NCI-H69 (cell line): ENCODE measurements around the gene TMEM100.
A peak's percentile ranks its signal among the peaks of the same experiment; 100 is the strongest.

Source experiments
- DNase-seq: peaks from one replicate; lab custom pipeline; 2025; lab: John Stamatoyannopoulos, UW

TMEM100 gene, protein sequence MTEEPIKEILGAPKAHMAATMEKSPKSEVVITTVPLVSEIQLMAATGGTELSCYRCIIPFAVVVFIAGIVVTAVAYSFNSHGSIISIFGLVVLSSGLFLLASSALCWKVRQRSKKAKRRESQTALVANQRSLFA

DNA sequence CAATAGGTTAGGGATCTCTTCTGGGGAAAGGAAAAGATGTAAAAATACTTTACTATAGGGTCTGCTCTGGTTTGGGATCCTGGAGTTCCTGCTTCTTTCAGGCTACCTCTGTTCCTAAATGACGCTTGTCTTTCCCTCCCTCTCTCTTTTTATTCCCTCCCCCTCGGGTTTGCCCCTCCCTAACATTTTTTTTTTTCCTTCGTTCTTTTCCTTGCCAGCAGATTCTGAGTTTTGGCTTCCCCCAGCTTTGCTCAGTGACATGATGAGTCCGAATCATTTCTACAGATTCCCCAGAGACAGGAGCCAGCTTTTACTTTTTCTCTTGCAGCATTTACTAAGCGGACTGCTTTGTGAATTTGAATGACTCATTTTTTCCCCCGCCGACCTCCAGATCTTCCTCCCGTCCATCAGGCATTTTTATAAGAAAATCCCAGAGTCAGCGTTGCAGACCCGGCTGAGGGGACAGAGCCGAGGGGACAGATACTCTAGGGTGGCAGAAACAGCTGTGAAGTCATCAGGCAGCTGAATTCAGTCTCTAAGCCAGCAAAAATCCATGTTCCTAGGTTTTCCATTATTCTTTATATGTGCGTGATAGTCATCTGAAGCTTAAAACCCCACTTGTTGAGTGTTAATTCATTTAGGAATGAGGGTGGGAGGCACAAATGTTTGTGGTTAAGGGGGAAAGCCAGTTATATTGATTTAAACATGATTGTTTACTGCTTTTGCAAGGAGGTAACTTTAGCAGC is at the start of gene TMEM100:
Gene TMEM100, minus strand, starts transcription at position 123 of the 746 bp plus-strand sequence. CDS start 1,794 bp downstream, outside the sequence.
- peak; percentile 59 for DNase-seq

DNA sequence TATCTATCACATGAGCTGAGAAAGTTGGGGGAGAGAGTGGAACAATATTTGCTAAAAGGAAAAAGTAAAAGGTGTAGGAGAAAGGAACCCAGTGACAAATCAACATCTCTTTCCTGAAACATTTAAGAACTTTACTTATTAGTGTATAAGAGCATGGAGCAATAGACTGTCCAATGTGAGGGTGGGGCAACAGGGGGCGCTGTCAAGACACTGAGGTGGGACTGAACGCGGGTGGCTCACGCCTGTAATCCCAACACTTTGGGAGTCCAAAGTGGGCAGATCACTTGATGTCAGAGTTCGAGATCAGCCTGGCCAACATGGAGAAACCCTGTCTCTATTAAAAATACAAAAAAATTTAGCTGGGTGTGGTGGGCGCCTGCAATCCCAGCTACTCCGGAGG is 49.4 kb upstream of the TMEM100 start:
- peak; percentile 11 for DNase-seq

DNA sequence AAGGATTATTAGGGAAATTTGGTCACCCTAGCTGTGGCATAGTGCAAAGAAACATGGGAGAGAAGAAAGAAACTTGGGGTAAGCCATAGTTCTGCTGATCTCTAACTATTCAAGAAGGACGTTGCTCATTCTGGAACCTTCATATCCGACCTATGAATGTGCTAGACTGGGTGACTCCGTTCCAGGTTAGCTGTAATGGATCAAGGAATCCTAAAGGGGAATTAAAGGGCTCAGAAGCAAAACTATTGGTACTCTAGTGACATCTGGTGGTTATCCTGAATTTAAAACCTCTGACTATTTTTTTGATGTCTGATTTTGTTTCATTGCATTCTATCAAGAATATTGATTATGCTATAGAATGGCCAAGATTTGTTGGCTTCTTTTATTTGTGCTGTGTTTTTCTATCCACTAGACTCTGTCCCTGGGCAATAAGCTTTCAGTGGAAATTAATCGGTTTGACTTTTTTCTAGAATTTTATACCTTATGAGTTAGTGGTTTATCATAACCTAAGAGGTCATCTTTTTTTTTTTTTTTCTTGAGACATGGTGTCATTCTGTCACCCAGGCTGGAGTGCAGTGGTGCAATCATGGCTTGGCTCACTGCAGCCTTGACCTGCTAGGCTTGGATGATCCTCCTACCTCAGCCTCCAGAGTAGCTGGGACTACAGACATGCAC is 47.7 kb upstream of the TMEM100 start:
- DNase-seq, result peak; percentile 79

DNA sequence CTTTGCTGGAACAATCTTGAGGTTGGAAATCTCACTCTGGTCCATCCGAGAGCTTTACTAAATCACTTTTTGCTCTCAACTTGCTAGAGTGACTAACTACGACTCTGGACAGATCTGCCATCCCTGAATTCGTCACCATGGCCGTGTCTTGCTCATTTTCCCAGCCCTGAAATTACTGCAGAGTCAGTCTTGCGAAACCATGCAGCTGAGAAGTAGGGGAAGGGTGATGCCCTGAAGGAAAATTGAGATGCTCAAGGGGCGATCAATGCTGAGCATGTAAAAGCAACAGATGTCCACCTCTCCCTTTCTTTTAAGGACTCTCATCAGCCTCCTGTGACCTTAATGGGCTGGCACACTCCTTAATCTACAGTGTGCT is 46.9 kb upstream of the TMEM100 start:
- DNase-seq, result peak; percentile 27

DNA sequence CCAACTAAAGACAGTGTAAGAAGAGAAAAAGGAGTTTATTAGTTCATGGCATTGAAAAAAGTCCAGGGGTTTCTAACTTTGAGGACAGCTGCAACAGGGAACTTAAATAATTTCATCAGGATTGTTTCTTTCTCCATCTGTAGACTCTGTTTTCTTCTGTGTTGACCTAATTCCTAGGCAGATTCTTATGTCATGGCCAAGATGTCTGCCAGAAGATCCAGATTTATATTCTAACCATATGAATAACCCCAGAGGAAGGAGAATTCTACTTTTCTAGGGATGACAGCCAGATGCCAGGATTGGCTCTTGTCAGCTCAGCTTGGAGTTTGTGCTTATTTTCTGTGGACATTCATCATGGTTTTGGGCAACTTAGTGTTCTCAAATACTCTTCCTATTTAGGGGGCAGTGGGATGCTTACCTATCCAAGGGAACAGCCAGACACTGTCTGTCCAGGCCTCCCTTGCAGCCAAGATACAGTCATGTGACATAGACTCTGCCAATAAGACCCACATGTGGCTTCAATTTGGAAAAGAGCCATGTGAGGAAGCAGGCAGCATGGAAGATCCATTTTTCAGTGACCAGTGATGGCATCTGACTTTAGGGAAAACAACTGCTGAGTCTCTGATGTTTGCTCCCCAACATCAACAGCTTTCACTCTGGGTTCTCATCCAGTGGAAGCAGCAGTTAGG is 46.4 kb upstream of the TMEM100 start:
- DNase-seq, result no peak

DNA sequence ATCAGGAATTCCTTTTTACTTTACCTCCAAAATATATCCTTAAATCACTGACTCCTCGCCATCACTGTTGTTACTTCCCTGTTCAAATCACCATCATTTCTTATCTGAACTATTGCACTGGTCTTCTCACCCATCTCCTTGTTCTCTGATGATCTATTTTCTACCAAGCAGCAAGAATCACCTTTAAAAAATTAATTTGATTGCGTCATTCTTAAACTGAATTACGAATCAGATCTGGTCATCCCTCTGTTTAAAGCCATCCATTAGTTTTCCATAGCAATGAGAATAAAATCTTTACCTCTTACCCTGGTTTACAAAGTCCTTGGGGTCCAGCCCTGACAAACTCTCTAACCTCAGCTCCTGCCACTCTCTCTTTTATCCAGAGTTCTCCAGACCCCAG is 42.8 kb upstream of the TMEM100 start:
- no peak for DNase-seq

DNA sequence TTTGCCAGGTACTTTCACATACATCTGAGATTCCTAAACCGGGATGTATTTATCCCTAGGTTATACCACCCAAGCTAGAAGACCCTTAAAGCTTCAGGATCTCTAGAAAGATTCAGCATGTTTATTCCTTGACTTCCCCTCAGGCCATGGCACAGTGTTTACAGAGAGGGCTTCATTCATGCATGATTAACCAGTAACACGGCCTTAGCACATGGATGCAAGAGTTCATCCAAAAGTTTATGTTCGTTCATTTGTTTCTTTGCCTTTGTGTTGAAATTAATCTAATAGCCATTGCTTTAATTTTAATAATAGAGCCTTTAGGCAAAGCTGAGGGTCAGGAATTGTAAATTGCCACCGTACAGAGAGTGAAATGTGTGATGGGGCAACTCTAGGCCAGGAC is 41.9 kb upstream of the TMEM100 start:
- DNase-seq, result no peak

DNA sequence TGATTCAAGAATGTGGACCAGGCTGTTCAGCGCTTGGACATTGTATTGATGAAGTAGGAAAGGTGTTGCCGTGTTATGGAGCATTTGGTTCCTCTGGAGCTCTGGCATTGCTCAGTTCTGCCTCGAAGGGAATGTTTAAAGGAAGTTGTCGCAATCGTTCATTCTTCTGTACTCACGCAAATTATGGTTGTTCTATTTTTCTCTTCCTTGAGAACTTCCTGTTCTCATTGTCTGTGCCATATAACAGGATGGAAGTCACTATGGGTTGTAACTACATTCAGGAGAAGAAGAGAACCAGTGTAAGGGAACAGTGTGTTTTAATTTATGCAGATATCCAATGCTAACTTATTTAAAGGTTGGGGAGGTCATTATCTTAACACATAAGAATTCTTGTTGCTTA is 41.2 kb upstream of the TMEM100 start:
- no peak for DNase-seq

DNA sequence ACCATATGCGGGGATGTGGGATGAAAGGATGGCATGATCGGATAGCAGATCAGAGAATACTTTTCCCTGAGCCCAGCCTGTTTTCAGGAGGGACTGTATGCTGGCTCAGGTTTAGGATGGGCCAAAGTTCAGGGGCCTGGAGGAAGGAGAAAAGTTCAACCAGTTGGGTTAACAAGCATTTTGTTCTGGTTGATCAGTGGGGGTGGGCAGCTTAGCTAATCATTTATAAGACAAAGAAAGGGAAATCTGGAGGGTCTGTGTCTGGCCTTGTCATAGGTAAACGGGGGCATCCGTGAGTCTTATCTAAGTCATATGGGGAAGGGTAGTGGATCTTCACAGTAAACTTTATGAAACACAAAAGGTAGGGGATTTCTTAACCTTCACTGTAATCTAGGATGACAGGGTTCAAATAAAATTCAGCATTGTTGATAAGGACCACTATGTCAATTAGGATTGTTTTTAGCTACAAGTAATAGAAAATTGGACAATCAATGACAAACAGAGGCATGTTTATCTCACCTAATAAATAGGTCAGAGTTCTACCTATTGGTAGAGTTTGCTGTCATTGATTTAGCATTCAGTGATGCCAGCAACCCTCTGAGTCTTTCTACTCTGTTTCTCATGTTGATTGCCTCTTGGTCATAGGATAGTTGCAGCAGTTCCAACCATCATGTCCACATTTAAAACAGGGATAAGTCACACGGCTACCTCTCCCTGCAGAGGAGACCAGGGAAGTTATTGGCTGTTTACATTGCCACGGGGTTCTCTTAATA is 39.6 kb upstream of the TMEM100 start:
- DNase-seq, result no peak

DNA sequence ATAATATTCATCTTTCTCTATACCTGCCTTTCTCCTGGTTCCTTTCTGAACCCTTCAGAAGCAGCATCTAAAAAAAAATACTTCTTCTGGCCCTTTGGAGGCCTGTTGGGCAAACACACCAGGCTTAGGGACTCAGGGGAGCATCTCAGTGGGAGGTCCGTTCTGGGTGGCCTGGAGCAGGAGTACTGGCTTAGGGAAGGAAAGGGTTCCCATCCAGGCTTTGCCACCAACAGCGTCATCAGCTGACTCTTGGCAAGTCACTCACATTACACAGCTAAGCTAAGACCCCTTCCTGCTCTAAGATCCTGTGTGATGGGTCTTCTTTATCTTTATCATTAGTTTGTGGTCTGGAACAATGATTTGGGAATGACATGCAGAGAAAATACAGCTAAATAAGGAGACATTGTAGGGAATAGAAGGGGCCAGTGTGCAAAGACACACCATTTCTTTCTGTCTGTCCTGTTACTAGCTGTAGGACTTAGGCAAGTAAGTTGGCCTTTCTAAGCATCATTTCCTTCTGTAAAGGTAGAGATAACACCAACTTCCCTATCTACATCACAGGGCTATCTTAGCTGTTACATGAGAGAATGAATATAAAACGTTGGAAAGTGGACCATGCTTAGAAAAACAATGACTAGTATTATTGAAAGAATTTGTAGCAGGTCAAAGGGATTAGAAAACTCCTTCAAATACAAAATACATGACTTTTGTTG is 38.1 kb upstream of the TMEM100 start:
- no peak for DNase-seq

DNA sequence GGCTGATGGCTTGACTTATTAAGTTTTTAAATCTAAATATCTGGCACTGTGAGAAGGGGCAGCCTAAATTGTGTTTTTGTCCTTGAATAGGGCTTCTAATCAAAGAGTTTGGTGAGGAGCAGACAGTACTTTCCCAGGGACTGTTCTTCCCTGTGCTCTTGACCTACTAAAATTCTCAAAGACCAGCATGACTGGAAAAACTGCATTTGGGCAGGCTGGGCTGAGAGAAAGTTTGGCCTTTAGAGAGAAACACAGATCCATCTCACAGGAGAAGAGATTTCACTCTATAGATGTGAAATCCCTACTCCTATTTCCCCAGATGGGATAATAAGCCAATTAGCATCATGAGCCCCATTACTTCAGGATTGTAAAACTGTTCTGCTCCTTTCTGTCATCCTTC is 35.5 kb upstream of the TMEM100 start:
- no peak for DNase-seq

DNA sequence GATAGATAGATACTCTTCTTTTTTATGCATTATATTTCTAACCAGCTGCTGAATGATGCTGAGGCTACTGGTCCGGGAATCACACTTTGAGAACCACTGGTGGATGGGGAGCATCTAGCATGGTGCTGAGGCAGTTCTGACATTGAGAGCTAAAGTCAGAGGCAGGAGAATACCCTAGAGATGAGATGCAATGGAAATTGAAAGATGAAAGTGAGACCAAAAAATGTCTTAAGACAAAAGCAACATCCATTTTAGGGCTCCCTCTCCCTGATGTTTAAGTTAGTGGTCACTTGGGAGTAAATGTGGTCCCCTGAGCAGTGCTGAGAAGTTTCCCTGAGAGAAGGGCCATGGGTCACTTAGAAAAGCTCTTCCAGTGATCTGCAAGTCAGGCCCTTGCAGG is 35.0 kb upstream of the TMEM100 start:
- DNase-seq, result no peak

DNA sequence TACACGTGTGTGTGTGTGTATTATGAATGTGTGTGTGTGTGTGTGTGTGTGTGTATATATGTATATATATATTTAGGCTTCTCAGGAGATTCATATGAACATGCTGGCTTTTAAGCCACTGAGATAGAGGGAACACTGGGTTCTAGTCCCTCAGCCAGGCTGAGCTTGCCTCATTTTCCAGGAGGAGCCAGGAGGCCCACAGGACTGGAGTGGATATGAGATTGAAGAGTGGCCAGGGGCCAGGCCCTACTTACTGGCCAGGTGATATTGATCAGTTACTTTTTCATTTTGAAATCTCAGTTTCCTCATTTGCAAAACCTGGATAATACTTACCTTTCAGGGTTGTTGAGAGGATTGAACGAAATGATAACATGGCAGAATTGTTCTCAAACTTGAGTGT is 34.0 kb upstream of the TMEM100 start:
- no peak for DNase-seq

DNA sequence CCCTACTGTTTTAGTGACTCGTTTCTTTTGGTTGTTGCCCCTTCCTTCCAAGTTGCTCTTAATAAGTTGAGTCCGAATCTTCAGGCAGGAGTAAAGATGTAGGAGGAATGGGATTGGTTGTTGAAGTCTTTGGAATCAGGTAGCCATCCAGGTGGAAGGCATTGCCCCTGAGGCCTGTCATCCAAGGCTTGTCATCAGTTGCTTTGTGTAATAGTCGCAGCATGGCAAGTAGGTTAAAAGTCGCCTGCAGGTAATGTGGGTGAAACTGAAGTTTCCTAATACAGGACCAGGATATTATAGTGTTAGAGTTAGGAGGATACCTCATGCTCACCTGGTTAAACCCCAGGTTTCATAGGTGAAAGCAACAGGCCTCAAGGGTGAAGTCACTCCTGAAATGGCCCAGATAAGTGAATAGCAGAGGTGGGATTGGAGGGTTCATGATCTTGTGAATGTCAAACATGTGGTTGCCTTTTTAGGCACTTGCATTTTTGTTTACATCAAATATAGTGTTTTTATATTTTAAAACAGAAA is 29.1 kb upstream of the TMEM100 start:
- no peak for DNase-seq

DNA sequence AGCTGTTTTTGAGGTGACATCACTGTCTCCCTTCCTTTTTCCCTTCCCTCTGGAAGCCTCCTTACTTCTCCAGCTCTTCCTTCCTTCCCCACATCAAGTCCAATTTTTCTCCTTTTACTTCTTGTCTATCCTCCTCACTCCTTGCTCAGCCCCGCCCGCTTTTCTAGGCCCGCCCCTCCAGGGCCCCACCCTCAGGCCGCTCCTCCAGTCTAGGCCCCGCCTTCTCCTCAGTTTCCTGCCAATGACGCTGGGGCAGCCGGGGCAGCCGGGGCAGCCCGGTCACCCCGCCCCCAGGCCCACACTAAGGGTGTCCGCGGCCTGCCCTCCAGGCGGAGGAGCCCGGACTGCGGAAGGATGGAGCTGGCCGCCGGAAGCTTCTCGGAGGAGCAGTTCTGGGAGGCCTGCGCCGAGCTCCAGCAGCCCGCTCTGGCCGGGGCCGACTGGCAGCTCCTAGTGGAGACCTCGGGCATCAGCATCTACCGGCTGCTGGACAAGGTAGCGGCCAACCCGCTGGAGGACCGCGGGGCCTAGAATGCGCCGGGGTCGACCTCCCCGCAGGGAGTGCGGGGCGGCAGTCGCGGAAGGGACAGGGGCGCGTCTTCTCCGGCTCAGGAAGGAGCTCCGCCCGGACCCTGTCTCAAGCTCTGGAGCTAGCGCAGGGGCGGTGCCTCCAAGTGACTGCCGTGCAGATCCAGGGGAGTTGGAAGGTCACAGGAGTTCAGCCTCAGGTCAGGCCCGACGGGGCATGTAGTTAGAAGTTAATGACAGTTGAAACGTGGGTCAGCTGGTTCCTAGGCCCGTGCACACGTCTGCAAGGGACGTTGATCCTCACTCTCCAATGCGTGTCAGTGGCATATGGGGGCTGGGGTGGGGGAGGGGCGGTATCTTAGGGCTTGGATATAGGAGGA is 28.3 kb upstream of the TMEM100 start, which contains the start of gene PCTP:
Gene PCTP, plus strand, starts transcription at position 302 of the 908 bp plus-strand sequence. Its CDS starts 53 bp downstream, at position 355.
- DNase-seq, result peak; percentile 81

DNA sequence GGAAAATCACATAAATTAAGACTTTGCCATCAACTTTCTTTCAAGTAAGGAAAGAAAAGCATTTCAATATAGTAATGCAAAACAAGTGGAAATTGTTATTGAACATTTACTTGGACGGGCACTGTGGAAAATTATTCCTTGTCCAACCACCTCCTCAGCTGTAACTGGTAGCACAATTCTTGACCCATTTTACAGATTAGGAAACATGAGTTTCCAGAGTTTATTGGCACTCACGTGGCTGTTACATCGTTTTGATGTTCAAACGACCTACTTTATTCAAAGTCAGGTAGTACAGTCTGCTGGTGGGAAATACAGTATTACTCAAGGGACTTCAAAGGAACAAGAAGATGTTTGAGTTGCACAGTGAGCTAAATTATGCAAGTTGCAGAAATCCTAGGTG is 27.3 kb upstream of the TMEM100 start:
- no peak for DNase-seq

DNA sequence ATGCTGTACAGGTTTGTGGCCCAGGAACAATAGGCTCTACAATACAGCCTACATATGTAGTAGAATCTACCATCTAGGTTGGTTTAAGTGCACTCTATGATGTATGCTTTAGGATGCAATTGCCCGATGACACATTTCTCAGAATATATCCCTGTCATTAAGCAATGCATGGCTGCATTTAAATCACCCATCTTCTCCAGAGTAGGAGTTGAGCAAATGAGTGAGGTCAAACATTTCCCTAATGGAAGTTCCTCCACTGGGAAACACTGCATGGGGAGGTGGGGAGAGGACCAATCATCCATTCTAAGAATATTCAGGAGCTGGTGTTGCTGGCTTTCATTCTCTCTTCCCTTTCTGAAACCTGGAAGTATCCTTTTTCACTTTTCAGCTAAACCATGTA is 26.2 kb upstream of the TMEM100 start:
- DNase-seq, result no peak

DNA sequence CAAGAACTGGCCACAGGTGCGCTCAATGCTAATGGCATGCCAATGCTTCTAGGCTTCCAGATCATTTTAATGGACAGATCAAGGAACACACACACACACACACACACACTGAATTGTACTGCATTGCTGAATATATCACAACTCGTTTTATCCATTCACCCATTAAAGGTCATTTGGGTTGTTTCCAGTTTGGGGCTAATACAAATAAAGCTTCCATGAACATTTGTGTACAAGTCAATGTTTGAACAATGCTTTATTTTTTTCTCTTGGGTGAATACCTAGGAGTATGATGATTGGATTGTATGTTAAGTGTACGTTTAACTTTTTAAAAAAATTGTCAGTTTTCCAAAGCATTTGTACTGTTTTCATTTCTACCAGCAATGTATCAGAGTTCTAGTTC is 24.5 kb upstream of the TMEM100 start:
- no peak for DNase-seq

DNA sequence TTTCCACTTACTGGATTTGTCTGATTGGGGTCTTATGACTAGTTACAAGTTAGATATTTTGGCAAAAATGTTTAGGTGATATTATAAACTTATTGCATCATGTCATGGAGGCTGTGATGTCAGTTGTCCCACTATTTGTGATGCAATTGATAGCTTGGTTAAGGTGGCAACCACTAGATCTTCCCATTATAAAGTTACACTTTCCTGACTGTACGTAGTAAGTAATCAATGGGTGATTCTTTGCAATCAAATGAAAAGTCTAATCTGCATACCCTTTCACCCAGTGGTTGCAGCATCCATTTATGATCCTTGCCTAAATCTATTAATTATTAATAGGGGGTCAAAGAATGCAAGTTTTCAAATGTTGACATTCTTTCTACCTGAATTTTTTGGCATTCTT is 23.8 kb upstream of the TMEM100 start:
- DNase-seq, result no peak

DNA sequence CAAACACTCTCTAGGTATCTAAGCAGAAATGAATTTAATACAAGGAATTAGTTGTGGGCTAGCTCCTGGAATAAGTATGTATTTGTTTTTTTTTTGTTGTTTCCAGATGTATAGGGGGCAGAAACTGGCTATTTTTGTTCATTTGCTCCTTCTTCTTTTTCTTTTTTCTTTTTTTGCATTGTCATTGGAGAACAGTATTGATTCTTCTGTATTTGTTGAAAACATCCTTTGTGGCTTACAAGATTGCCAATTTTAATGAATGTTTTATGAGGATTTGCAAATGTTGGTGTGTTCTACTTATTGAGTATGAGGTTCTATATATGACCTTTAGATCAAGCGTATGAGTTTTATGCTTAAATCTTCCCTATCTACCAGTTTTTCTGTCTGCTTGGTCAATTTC is 22.6 kb upstream of the TMEM100 start:
- no peak for DNase-seq
